Skeletal muscle tissue (tissue), 4 donors: Measurements from ENCODE around the gene PKNOX1. TPM values are rescaled to one million over a fixed set of nuclear protein-coding genes. Genes with fewer than 3 reads are reported as not detected.

Experiments
- H3K27ac ChIP-seq: one replicate; pipeline ENCODE4 v1.7.0; 2013; ENCODE audit warnings: mild to moderate bottlenecking, low read depth, low read length, inconsistent platforms
- H3K27me3 ChIP-seq, 3 donors: one replicate each; pipeline ENCODE4 v1.7.0; 2013; ENCODE audit warnings: low read length in 3 of 3; ENCODE audit not compliant: control insufficient read depth in 3 of 3, insufficient read depth in 3 of 3
- H3K36me3 ChIP-seq, 3 donors: one replicate each; pipeline ENCODE4 v1.7.0; 2013; ENCODE audit warnings: low read length in 3 of 3; ENCODE audit not compliant: control insufficient read depth in 3 of 3, insufficient read depth in 3 of 3
- H3K4me1 ChIP-seq, 3 donors: one replicate each; pipeline ENCODE4 v1.7.0; 2013; ENCODE audit warnings: low read length in 3 of 3, mild to moderate bottlenecking in 3 of 3; ENCODE audit not compliant: control insufficient read depth in 3 of 3, insufficient read depth in 3 of 3
- H3K4me3 ChIP-seq, 3 donors: one replicate each; pipeline ENCODE4 v1.7.0; 2013; ENCODE audit warnings: low read length in 3 of 3
- H3K9ac ChIP-seq, 3 donors: one replicate each; pipeline ENCODE4 v1.7.0; 2013; ENCODE audit warnings: low read length in 3 of 3, mild to moderate bottlenecking in 3 of 3, moderate library complexity in 2 of 3, low read depth in 1 of 3
- H3K9me3 ChIP-seq, 3 donors: one replicate each; pipeline ENCODE4 v1.7.0; 2013; ENCODE audit warnings: low read length in 3 of 3; ENCODE audit not compliant: control insufficient read depth in 3 of 3
- total RNA-seq: library from RNA; depleted of rRNA; stranded (reverse); fragments of >200 nt; gene quantifications from one replicate; pipeline ENCODE4 v1.2.3, GENCODE V29; 2014
- donor health status: Osteomylitis.

The PKNOX1 gene
- total RNA-seq, 1 donor from 2014 or later, result 8.9 TPM

DNA sequence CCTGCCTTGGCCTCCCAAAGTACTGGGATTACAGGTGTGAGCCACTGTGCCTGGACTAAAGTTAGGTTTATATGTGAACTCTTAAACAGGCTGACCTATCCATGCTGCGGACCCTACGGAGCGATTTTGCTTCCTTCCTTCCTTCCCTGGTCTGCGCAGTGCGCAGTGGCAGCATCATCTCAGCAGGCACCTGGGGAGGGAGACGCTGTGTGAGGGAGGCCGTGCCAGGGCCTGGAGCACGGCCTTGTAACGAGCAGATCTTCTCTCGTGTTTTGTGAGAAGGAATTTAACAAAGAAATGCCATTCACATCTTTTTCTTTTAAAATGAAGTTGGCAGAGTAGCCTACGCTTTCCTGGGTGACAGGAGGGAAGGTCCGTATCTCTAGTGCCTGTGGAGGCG, 45.8 kb downstream of the PKNOX1 start:
- Histone ChIP-seq H3K9ac (no peak overlapping the region), H3K27me3 (no peaks in the 10 kb centered on the region), H3K36me3 (peaks cover 27 to 43% (median 30%) of the 10 kb centered on the region in 3 donors), H3K4me3 (no peak overlapping the region), H3K27ac (no peak overlapping the region), H3K9me3 (no peaks in the 10 kb centered on the region), H3K4me1 (no peaks in the 10 kb centered on the region)

DNA sequence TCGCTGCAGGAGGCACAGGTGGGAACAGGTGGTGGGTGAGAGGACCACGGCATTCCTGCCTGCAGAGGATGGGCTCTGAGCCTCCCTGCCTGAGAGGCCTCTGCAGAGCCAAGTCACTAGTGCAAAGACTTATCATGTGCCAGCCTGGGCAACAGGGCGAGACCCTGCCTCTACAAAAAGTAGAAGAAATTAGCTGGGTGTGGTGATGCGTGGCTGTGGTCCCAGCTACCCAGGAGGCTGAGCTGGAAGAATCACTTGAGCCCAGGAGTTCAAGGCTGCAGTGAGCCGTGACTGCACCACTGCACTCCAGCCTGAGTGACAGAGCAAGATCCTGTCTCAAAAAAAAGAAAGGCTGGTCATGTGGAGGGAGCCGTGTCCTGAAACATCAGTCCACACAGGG, 46.4 kb downstream of the PKNOX1 start:
- Histone ChIP-seq H3K36me3 (peaks cover 27 to 48% (median 33%) of the 10 kb centered on the region in 3 donors), H3K9me3 (no peaks in the 10 kb centered on the region), H3K27me3 (no peaks in the 10 kb centered on the region), H3K9ac (no peak overlapping the region), H3K4me1 (no peaks in the 10 kb centered on the region), H3K4me3 (no peak overlapping the region), H3K27ac (no peak overlapping the region)

DNA sequence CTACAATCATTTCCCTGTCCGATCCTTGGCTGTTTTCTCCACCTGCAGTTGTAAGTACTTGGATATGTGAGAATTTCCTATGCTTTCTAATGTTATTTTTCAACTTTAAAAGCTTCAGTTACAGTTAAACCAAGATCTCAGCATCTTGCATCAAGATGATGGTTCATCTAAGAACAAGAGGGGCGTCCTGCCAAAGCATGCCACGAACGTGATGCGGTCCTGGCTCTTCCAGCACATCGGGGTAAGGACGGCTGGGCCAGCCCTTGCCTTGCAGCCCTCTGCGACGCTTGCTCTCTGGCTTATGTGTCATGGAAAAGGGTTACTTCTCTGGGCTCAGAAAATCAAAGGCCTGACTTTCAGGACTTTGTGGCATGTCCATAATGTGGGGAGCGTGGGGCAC, 46.8 kb downstream of the PKNOX1 start:
- Histone ChIP-seq H3K4me1 (no peaks in the 10 kb centered on the region), H3K27ac (no peak overlapping the region), H3K4me3 (no peak overlapping the region), H3K9ac (no peak overlapping the region), H3K9me3 (no peaks in the 10 kb centered on the region), H3K27me3 (no peaks in the 10 kb centered on the region), H3K36me3 (peaks cover 27 to 48% (median 33%) of the 10 kb centered on the region in 3 donors)

GRCh38 chr21:43021756-43022600, 47.6 kb downstream of the PKNOX1 start:
- H3K4me3 ChIP-seq, result no peak overlapping the region
- H3K4me1 ChIP-seq, result no peaks in the 10 kb centered on the region
- H3K9ac ChIP-seq, result no peak overlapping the region
- H3K9me3 ChIP-seq, result no peaks in the 10 kb centered on the region
- no peak overlapping the region for H3K27ac ChIP-seq
- H3K27me3 ChIP-seq, result no peaks in the 10 kb centered on the region
- peaks cover 21 to 45% (median 30%) of the 10 kb centered on the region in 3 donors for H3K36me3 ChIP-seq

GRCh38 chr21:43023175-43023574, 48.8 kb downstream of the PKNOX1 start:
- Histone ChIP-seq H3K4me1 (no peaks in the 10 kb centered on the region), H3K4me3 (no peak overlapping the region), H3K36me3 (peaks cover 25 to 47% (median 30%) of the 10 kb centered on the region in 3 donors), H3K9ac (no peak overlapping the region), H3K9me3 (no peaks in the 10 kb centered on the region), H3K27me3 (no peaks in the 10 kb centered on the region), H3K27ac (no peak overlapping the region)

DNA sequence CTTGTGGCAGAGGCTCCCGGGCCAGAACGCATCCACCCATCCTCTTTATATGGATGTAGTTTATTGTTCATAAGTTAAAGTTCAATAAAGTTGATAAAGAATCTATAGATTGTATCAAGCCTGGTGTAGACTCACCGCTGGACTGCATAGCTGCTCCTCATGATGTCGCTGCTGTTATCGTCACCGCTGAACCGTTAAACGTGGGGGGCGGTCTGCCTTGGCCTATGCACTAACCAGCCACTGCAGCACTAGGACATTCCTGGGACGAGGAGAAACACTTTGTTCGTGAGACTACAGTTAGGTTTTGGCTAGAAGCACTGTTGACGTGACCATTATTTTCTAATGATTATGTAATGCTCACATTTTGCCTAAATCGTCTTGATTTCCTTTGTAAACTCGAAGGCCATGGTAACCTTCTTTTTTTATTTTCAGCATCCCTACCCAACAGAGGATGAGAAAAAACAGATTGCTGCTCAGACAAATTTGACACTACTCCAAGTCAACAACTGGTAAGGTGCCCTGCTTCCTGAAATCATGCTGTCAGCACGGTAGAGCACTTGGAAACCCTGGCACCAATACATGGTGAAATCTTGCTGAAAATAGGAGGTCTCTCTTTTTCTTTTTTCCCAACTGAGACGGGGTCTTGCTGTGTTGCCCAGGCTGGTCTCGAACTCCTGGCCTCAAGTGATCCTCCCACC, 50.2 kb downstream of the PKNOX1 start:
- no peaks in the 10 kb centered on the region for H3K4me1 ChIP-seq
- H3K9ac ChIP-seq, result no peak overlapping the region
- H3K9me3 ChIP-seq, result no peaks in the 10 kb centered on the region
- H3K27ac ChIP-seq, result no peak overlapping the region
- H3K27me3 ChIP-seq, result no peaks in the 10 kb centered on the region
- no peak overlapping the region for H3K4me3 ChIP-seq
- peaks cover 31 to 52% (median 34%) of the 10 kb centered on the region in 3 donors for H3K36me3 ChIP-seq

DNA sequence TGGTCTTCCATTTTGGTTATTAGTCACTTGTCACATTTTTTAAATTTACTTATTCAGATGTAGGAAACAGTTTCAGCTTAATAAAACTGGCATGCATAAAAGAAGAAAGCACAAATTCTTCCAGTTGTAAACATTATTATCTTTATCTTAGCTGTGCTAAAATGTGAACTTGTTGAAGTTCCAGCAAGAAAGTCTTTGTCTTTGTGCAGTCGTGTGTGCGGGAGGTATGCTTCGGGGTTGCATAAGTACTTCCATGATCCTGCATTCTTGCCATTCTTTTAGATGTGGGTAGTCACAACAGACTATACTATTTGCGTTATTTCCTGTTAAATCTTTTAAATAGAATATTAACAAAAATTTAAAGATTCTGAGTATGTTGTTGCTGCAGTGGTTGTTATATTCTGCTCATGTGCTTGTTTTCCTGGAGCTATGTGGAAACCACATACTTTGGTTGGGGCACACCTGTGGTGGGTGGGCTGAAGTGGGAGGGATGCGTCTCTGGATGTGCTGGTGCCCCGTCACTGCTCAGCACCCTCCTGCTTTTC, 51.3 kb downstream of the PKNOX1 start:
- Histone ChIP-seq H3K27ac (no peak overlapping the region), H3K4me1 (no peaks in the 10 kb centered on the region), H3K9me3 (no peaks in the 10 kb centered on the region), H3K9ac (no peak overlapping the region), H3K36me3 (peaks cover 32 to 53% (median 33%) of the 10 kb centered on the region in 3 donors), H3K4me3 (no peak overlapping the region), H3K27me3 (no peaks in the 10 kb centered on the region)

- Histone ChIP-seq H3K4me3 (no peak overlapping the region), H3K9ac (no peak overlapping the region), H3K4me1 (no peaks in the 10 kb centered on the region), H3K36me3 (peaks cover 25 to 39% (median 30%) of the 10 kb centered on the region in 3 donors), H3K27me3 (no peaks in the 10 kb centered on the region), H3K9me3 (no peaks in the 10 kb centered on the region), H3K27ac (no peak overlapping the region)
Measured at GRCh38 chr21:43027846-43028731, 53.7 kb downstream of the PKNOX1 start.

DNA sequence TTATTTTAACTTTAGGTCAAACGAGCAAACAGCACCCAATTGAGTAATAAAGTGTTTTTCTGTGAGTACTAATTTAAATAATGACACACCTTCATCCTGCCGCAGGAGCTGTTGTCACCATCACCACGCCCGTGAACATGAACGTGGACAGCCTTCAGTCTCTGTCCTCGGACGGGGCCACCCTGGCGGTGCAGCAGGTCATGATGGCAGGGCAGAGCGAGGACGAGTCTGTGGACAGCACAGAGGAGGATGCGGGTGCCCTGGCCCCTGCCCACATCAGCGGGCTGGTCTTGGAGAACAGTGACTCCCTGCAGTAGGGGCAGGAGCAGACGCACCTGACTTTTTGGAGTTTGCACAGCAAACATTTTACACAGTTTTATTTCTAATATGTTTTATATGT, 55.4 kb downstream of the PKNOX1 start:
- H3K4me3 ChIP-seq, result no peak overlapping the region
- H3K4me1 ChIP-seq, result no peaks in the 10 kb centered on the region
- H3K27ac ChIP-seq, result no peak overlapping the region
- no peaks in the 10 kb centered on the region for H3K9me3 ChIP-seq
- no peak overlapping the region for H3K9ac ChIP-seq
- peaks cover 22 to 32% (median 26%) of the 10 kb centered on the region in 3 donors for H3K36me3 ChIP-seq
- no peaks in the 10 kb centered on the region for H3K27me3 ChIP-seq
